H9 (cell line): ENCODE data around the gene NHSL2. TPM values are rescaled to one million over a fixed set of nuclear protein-coding genes. Genes with fewer than 3 reads are reported as not detected.

ENCODE experiments used
- DNase-seq: peaks from one replicate; pipeline ENCODE4 v3.0.0-alpha.2; 2017
- H2AFZ ChIP-seq: one replicate; pipeline ENCODE4 v1.6.1; 2013; ENCODE audit warnings: mild to moderate bottlenecking, low read length, control low read depth, moderate library complexity
- H2AK5ac ChIP-seq: 2 replicates; pipeline ENCODE4 v1.6.1; 2013; ENCODE audit warnings: low read length, control low read depth, mixed read lengths; ENCODE audit not compliant: insufficient read length
- H2BK120ac ChIP-seq: one replicate; pipeline ENCODE4 v1.6.1; 2013; ENCODE audit warnings: low read depth, mild to moderate bottlenecking, low read length, control low read depth, inconsistent platforms; ENCODE audit not compliant: poor library complexity, severe bottlenecking
- H2BK12ac ChIP-seq: 2 replicates; pipeline ENCODE4 v1.6.1; 2013; ENCODE audit warnings: low read length, control low read depth, mixed read lengths, low read depth; ENCODE audit not compliant: insufficient read length
- H2BK15ac ChIP-seq: 2 replicates; pipeline ENCODE4 v1.6.1; 2013; ENCODE audit warnings: low read depth, low read length, control low read depth
- H2BK20ac ChIP-seq: one replicate; pipeline ENCODE4 v1.6.1; 2013; ENCODE audit warnings: low read depth, mild to moderate bottlenecking, low read length, control low read depth, inconsistent platforms; ENCODE audit not compliant: poor library complexity, severe bottlenecking
- H2BK5ac ChIP-seq: 2 replicates; pipeline ENCODE4 v1.6.1; 2013; ENCODE audit warnings: low read length, control low read depth, mixed read lengths; ENCODE audit not compliant: insufficient read length
- H3K14ac ChIP-seq: 2 replicates; pipeline ENCODE4 v1.6.1; 2013; ENCODE audit warnings: low read length, control low read depth; ENCODE audit not compliant: insufficient read depth
- H3K18ac ChIP-seq: 2 replicates; pipeline ENCODE4 v1.6.1; 2013; ENCODE audit warnings: low read depth, mild to moderate bottlenecking, mixed read lengths, low read length, control low read depth; ENCODE audit not compliant: insufficient read length
- H3K23ac ChIP-seq: 2 replicates; pipeline ENCODE4 v1.6.1; 2013; ENCODE audit warnings: low read length, control low read depth, mixed read lengths, low read depth; ENCODE audit not compliant: insufficient read length
- H3K23me2 ChIP-seq: 2 replicates; pipeline ENCODE4 v1.6.1; 2013; ENCODE audit warnings: low read depth, mild to moderate bottlenecking, mixed read lengths, low read length, control low read depth; ENCODE audit not compliant: insufficient read length, poor library complexity, severe bottlenecking
- H3K27ac ChIP-seq: 2 replicates; pipeline ENCODE4 v1.5.1; 2013; ENCODE audit warnings: low read length, control low read depth, mixed read lengths, low read depth; ENCODE audit not compliant: insufficient read length
- H3K27me3 ChIP-seq: 2 replicates; pipeline ENCODE4 v1.6.1; 2013; ENCODE audit warnings: low read length, control low read depth, inconsistent platforms; ENCODE audit not compliant: insufficient read depth
- H3K4ac ChIP-seq: 2 replicates; pipeline ENCODE4 v1.6.1; 2013; ENCODE audit warnings: low read depth, mild to moderate bottlenecking, control low read depth, inconsistent platforms, low read length, moderate library complexity
- H3K4me1 ChIP-seq: 2 replicates; pipeline ENCODE4 v1.6.1; 2013; ENCODE audit warnings: low read length, control low read depth, inconsistent platforms; ENCODE audit not compliant: insufficient read depth
- H3K4me2 ChIP-seq: 2 replicates; pipeline ENCODE4 v1.6.1; 2013; ENCODE audit warnings: low read length, control low read depth, mixed read lengths; ENCODE audit not compliant: insufficient read length, insufficient read depth
- H3K56ac ChIP-seq: 2 replicates; pipeline ENCODE4 v1.6.1; 2013; ENCODE audit warnings: low read depth, mild to moderate bottlenecking, mixed read lengths, low read length, control low read depth; ENCODE audit not compliant: insufficient read length
- H3K79me1 ChIP-seq: 2 replicates; pipeline ENCODE4 v1.6.1; 2013; ENCODE audit warnings: low read depth, mild to moderate bottlenecking, moderate library complexity, low read length, control low read depth, inconsistent platforms; ENCODE audit not compliant: insufficient read depth, poor library complexity, severe bottlenecking
- H3K79me2 ChIP-seq: 2 replicates; pipeline ENCODE4 v1.6.1; 2013; ENCODE audit warnings: low read length, control low read depth, inconsistent platforms; ENCODE audit not compliant: insufficient read depth
- H3K9ac ChIP-seq: 2 replicates; pipeline ENCODE4 v1.6.1; 2013; ENCODE audit warnings: low read length, control low read depth, mixed read lengths; ENCODE audit not compliant: insufficient read length; ENCODE audit errors: extremely low read depth
- H3K9me3 ChIP-seq: one replicate; pipeline ENCODE4 v1.6.1; 2013; ENCODE audit warnings: low read depth, low read length, inconsistent platforms; ENCODE audit not compliant: control insufficient read depth
- H3T11ph ChIP-seq: one replicate; pipeline ENCODE4 v1.6.1; 2013; ENCODE audit warnings: mild to moderate bottlenecking, low read length, control low read depth, inconsistent platforms
- H4K20me1 ChIP-seq: one replicate; pipeline ENCODE4 v1.6.1; 2013; ENCODE audit not compliant: control insufficient read depth, insufficient read length, insufficient read depth
- H4K5ac ChIP-seq: 2 replicates; pipeline ENCODE4 v1.6.1; 2013; ENCODE audit warnings: low read depth, mild to moderate bottlenecking, mixed read lengths, low read length, control low read depth; ENCODE audit not compliant: insufficient read length
- H4K8ac ChIP-seq: replicated peaks from 2 replicates; pipeline ENCODE4 v1.6.1; 2013; ENCODE audit warnings: low read length, control low read depth, mixed read lengths, low read depth; ENCODE audit not compliant: insufficient read length
- H4K91ac ChIP-seq: 2 replicates; pipeline ENCODE4 v1.6.1; 2013; ENCODE audit warnings: low read depth, mild to moderate bottlenecking, moderate library complexity, mixed read lengths, low read length, control low read depth; ENCODE audit not compliant: insufficient read length
- H3K27ac Mint-ChIP-seq, 3 experiments: 2 replicates in 2 of 3; 3 replicates in 1 of 3; pipeline ENCODE4 v1.8.0; 2020 to 2021; ENCODE audit warnings: mixed read lengths in 3 of 3, mild to moderate bottlenecking in 1 of 3, moderate library complexity in 1 of 3
- H3K27me3 Mint-ChIP-seq: 2 replicates; pipeline ENCODE4 v1.8.0; 2021; ENCODE audit warnings: low read depth, mild to moderate bottlenecking, moderate library complexity, mixed read lengths
- H3K36me3 Mint-ChIP-seq, 3 experiments: 2 replicates in 2 of 3; 3 replicates in 1 of 3; pipeline ENCODE4 v1.8.0; 2020 to 2021; ENCODE audit warnings: low read depth in 3 of 3, mixed read lengths in 3 of 3; ENCODE audit not compliant: insufficient read depth in 1 of 3
- H3K4me1 Mint-ChIP-seq, 2 experiments: 2 replicates each; pipeline ENCODE4 v1.8.0; 2020; ENCODE audit warnings: mixed read lengths in 2 of 2
- H3K4me3 Mint-ChIP-seq, 2 experiments: 2 replicates in 1 of 2; 3 replicates in 1 of 2; pipeline ENCODE4 v1.8.0; 2020 to 2021; ENCODE audit warnings: mild to moderate bottlenecking in 2 of 2, mixed read lengths in 2 of 2, moderate library complexity in 1 of 2
- H3K9me3 Mint-ChIP-seq, 2 experiments: 2 replicates in 1 of 2; 3 replicates in 1 of 2; pipeline ENCODE4 v1.8.0; 2020; ENCODE audit warnings: mild to moderate bottlenecking in 2 of 2, mixed read lengths in 2 of 2, moderate library complexity in 1 of 2
- CTCF ChIP-seq: fragments of 200-600 bp; sonication (generic); conservative IDR thresholded peaks from 3 replicates; pipeline ENCODE4 v1.8.0; 2021; ENCODE audit warnings: antibody characterized with exemption, mild to moderate bottlenecking
- WGBS: extraction: QIAGEN DNeasy Blood & Tissue Kit; methylation state at CpG from one replicate; pipeline ENCODE4 v1.1.7; 2013; ENCODE audit warnings: missing lambda C conversion rate, low lambda C conversion rate, mixed read lengths; ENCODE audit not compliant: insufficient read length; ENCODE audit errors: extremely low coverage; 5-methylcytosine and 5-hydroxymethylcytosine counted together
- total RNA-seq: library from RNA; stranded (reverse); gene quantifications from 2 replicates; pipeline ENCODE4 v1.2.1, GENCODE V29; 2021

NHSL2 gene
- total RNA-seq, 1 experiment from 2014 or later, result 6.4 TPM

DNA sequence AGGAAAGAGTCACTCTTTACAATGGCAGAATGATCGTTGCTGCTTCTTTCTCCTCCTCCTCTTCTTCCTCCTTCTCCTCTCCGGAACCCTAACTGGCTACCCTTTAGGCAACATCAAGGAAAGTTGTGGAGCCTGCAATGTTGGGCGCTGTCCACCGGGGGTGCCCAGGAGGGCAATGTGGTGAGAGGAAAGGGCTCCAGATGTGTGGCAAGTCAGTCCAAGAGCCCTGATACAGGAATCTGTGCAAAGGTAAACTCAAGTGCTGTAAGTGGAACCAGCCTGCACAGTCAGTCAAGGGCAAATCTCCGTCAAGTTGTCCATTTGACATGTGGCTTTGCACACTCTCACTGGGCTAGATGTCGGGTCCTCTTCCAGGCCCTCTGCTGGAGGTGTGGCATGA is 218.2 kb downstream of the NHSL2 start:
- H3K79me1 ChIP-seq, result no peaks in the 10 kb centered on the region
- H3K4ac ChIP-seq, result no peak overlapping the region
- DNase-seq, result peak; percentile 43
- no peaks in the 10 kb centered on the region for H3K79me2 ChIP-seq
- peaks cover 13% of the 10 kb centered on the region; the same call in 1 of the 2 replicates for H3K27me3 ChIP-seq
- no peak overlapping the region for H3T11ph ChIP-seq
- no peak overlapping the region for H3K14ac ChIP-seq
- no CpG with 5 or more reads among the region's 6 CpGs for WGBS
- H4K8ac ChIP-seq, result no peak overlapping the region
- H3K23ac ChIP-seq, result no peak overlapping the region
- Mint-ChIP-seq H3K9me3 (peaks cover 74 to 79% of the 10 kb centered on the region in 2 experiments), H3K4me3 (no peak overlapping the region; a peak in 1 of 5 replicates), H3K36me3 (peaks cover 20 to 26% (median 24%) of the 10 kb centered on the region in 3 experiments; a peak in 6 of 7 replicates), H3K27ac (no peak overlapping the region), H3K27me3 (peaks cover 65% of the 10 kb centered on the region), H3K4me1 (peaks cover 23 to 26% of the 10 kb centered on the region in 2 experiments)
- no peak overlapping the region for H2BK120ac ChIP-seq
- no peak overlapping the region for H3K9ac ChIP-seq
- H2BK20ac ChIP-seq, result no peak overlapping the region
- no peak overlapping the region for H3K27ac ChIP-seq
- H3K9me3 ChIP-seq, result peaks cover 25% of the 10 kb centered on the region
- no peak overlapping the region for H2BK5ac ChIP-seq
- H4K91ac ChIP-seq, result no peak overlapping the region
- H3K56ac ChIP-seq, result no peak overlapping the region
- H3K18ac ChIP-seq, result no peak overlapping the region
- H2BK15ac ChIP-seq, result no peak overlapping the region
- no peak overlapping the region for H2BK12ac ChIP-seq
- no peaks in the 10 kb centered on the region for H3K23me2 ChIP-seq
- no peak overlapping the region for H3K4me2 ChIP-seq
- H3K4me1 ChIP-seq, result no peaks in the 10 kb centered on the region; the same call in 1 of the 2 replicates
- no peak overlapping the region for H4K5ac ChIP-seq
- peak; percentile 62 for TF ChIP-seq CTCF
- no peaks in the 10 kb centered on the region for H4K20me1 ChIP-seq
- H2AK5ac ChIP-seq, result no peak overlapping the region
- H2AFZ ChIP-seq, result no peak overlapping the region
